DND-41 (cell line): Measurements from ENCODE around the gene SLC26A2.

Experiments
- EZH2 ChIP-seq: IDR thresholded peaks from 3 replicates; pipeline ENCODE4 v1.6.1; 2012; ENCODE audit warnings: borderline replicate concordance, low read depth, mild to moderate bottlenecking, moderate library complexity, low read length, inconsistent platforms; ENCODE audit not compliant: severe bottlenecking
- TF ChIP-seq, protein P1 (sequence below): IDR thresholded peaks from 2 replicates; pipeline ENCODE4 v1.5.1; 2012; ENCODE audit warnings: borderline replicate concordance, low read length, moderate library complexity, mild to moderate bottlenecking; ENCODE audit not compliant: poor library complexity, severe bottlenecking; ENCODE audit errors: extremely low read depth

DNA sequence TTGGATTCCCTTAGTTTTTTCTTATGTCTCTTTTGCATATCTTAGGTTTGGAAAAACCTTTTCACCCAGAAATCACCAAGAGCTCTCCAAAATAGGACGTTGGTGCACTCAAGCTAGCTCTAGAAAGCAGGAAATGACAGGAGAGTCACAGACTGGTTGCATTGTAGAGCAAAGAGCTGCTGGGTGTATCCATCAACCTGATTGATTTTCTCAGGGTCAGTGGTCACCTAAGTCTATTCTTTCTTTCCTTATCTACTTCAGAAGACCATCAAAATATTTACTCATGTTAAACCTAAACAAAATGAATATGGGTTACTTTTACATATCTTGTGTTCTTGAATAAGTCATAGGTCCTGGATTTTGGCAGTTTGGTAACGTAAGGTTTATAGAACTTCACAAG, 14.9 kb downstream of the SLC26A2 start:
- TF ChIP-seq, protein P1, sequence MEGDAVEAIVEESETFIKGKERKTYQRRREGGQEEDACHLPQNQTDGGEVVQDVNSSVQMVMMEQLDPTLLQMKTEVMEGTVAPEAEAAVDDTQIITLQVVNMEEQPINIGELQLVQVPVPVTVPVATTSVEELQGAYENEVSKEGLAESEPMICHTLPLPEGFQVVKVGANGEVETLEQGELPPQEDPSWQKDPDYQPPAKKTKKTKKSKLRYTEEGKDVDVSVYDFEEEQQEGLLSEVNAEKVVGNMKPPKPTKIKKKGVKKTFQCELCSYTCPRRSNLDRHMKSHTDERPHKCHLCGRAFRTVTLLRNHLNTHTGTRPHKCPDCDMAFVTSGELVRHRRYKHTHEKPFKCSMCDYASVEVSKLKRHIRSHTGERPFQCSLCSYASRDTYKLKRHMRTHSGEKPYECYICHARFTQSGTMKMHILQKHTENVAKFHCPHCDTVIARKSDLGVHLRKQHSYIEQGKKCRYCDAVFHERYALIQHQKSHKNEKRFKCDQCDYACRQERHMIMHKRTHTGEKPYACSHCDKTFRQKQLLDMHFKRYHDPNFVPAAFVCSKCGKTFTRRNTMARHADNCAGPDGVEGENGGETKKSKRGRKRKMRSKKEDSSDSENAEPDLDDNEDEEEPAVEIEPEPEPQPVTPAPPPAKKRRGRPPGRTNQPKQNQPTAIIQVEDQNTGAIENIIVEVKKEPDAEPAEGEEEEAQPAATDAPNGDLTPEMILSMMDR: no peak
- TF ChIP-seq EZH2: no peak
